ENCODE results near the gene ATXN7L2. TPM values are rescaled to one million over a fixed set of nuclear protein-coding genes. Genes with fewer than 3 reads are reported as not detected.

ATXN7L2 gene
- total RNA-seq, 1 experiment from 2014 or later, result 7.3 TPM

- Mint-ChIP-seq H3K4me3 (ENCODE audit: unreplicated experiment) (no peak overlapping the region), H3K27ac (ENCODE audit: low read depth, unreplicated experiment) (no peak overlapping the region), H3K27me3 (ENCODE audit: insufficient read depth, unreplicated experiment) (peaks cover 52% of the 10 kb centered on the region), H3K36me3 (ENCODE audit: insufficient read depth, unreplicated experiment) (no peaks in the 10 kb centered on the region), H3K4me1 (ENCODE audit: insufficient read depth, unreplicated experiment) (peaks cover 4% of the 10 kb centered on the region), H3K9me3 (ENCODE audit: unreplicated experiment) (no peaks in the 10 kb centered on the region)
- no TSS peak for BruUV-seq (replicated peaks)
- POLR2A ChIA-PET, result interaction anchor here (0.7 kb wide), 1 partner anchor 197 kb away, joined by 3 read pairs; the partner anchor contains the start of gene PSRC1
- intact Hi-C loops (cut with micrococcal nuclease), result no loop called here
- no peak for DNase-seq (ENCODE audit: unreplicated experiment)
- CTCF ChIA-PET, result interaction anchor here (0.6 to 2.8 kb wide), 4 partner anchors 9 to 52 kb away, joined by 3 to 17 read pairs (median 4); no protein-coding TSS in a partner anchor
- TF ChIP-seq, protein P1, sequence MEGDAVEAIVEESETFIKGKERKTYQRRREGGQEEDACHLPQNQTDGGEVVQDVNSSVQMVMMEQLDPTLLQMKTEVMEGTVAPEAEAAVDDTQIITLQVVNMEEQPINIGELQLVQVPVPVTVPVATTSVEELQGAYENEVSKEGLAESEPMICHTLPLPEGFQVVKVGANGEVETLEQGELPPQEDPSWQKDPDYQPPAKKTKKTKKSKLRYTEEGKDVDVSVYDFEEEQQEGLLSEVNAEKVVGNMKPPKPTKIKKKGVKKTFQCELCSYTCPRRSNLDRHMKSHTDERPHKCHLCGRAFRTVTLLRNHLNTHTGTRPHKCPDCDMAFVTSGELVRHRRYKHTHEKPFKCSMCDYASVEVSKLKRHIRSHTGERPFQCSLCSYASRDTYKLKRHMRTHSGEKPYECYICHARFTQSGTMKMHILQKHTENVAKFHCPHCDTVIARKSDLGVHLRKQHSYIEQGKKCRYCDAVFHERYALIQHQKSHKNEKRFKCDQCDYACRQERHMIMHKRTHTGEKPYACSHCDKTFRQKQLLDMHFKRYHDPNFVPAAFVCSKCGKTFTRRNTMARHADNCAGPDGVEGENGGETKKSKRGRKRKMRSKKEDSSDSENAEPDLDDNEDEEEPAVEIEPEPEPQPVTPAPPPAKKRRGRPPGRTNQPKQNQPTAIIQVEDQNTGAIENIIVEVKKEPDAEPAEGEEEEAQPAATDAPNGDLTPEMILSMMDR (IDR thresholded peaks at IDR 0.05; ENCODE audit: unreplicated experiment), result no peak
These were observed 4.4 kb upstream of the ATXN7L2 start for GRCh38 chr1:109479311-109479710.

DNA sequence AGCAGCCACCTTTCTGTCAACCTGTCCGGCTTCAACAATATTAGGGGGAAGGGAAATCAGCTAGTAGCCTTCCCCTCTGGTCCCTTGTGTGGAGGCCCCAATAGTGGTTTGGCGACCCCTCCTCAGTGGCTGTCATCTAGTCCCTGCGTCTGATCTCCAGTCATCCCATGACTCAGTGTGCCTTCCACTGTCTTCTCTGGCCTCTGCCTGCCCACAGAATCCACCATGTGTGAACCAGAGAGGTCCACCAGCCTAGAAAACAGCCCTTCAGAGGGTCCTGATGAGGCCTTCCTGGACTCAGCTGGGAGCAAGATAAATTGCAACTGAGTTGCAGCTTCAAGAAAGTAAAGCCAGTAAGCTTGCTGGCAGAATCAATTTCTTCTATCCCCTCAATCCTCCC lies 3.8 kb upstream of the ATXN7L2 start:
- ChIA-PET CTCF (interaction anchor here (1.5 to 2.8 kb wide), 2 partner anchors 11 to 52 kb away, joined by 5 to 17 read pairs; no protein-coding TSS in a partner anchor), POLR2A (interaction anchor here (0.7 kb wide), 1 partner anchor 197 kb away, joined by 3 read pairs; the partner anchor contains the start of gene PSRC1)
- H3K4me3 Mint-ChIP-seq (ENCODE audit: unreplicated experiment), result no peak overlapping the region
- H3K27ac Mint-ChIP-seq (ENCODE audit: low read depth, unreplicated experiment), result no peak overlapping the region
- H3K27me3 Mint-ChIP-seq (ENCODE audit: insufficient read depth, unreplicated experiment), result peaks cover 46% of the 10 kb centered on the region
- intact Hi-C loops (cut with micrococcal nuclease), result no loop called here
- peaks cover 8% of the 10 kb centered on the region for H3K4me1 Mint-ChIP-seq (ENCODE audit: insufficient read depth, unreplicated experiment)
- TF ChIP-seq, protein P1 (IDR thresholded peaks at IDR 0.05; ENCODE audit: unreplicated experiment), result no peak
- H3K9me3 Mint-ChIP-seq (ENCODE audit: unreplicated experiment), result no peaks in the 10 kb centered on the region
- no TSS peak for BruUV-seq (replicated peaks)
- DNase-seq (ENCODE audit: unreplicated experiment), result no peak
- H3K36me3 Mint-ChIP-seq (ENCODE audit: insufficient read depth, unreplicated experiment), result no peaks in the 10 kb centered on the region

GRCh38 chr1:109481646-109482045 lies 2.1 kb upstream of the ATXN7L2 start:
- Mint-ChIP-seq H3K9me3 (ENCODE audit: unreplicated experiment) (no peaks in the 10 kb centered on the region), H3K36me3 (ENCODE audit: insufficient read depth, unreplicated experiment) (no peaks in the 10 kb centered on the region), H3K4me1 (ENCODE audit: insufficient read depth, unreplicated experiment) (peaks cover 10% of the 10 kb centered on the region), H3K4me3 (ENCODE audit: unreplicated experiment) (no peak overlapping the region), H3K27ac (ENCODE audit: low read depth, unreplicated experiment) (no peak overlapping the region), H3K27me3 (ENCODE audit: insufficient read depth, unreplicated experiment) (peaks cover 31% of the 10 kb centered on the region)
- ChIA-PET POLR2A (interaction anchor here (0.6 to 0.7 kb wide), 2 partner anchors 10 to 13 kb away, joined by 5 to 6 read pairs; no protein-coding TSS in a partner anchor), CTCF (interaction anchor here (0.9 to 40.0 kb wide), 5 partner anchors 9 to 53 kb away, joined by 3 to 1071 read pairs (median 5); partner anchors contain the start of genes CYB561D1 and GPR61)
- no peak for DNase-seq (ENCODE audit: unreplicated experiment)
- TF ChIP-seq, protein P1 (IDR thresholded peaks at IDR 0.05; ENCODE audit: unreplicated experiment), result no peak
- BruUV-seq (replicated peaks), result no TSS peak
- intact Hi-C loops (cut with micrococcal nuclease), result no loop called here

DNA sequence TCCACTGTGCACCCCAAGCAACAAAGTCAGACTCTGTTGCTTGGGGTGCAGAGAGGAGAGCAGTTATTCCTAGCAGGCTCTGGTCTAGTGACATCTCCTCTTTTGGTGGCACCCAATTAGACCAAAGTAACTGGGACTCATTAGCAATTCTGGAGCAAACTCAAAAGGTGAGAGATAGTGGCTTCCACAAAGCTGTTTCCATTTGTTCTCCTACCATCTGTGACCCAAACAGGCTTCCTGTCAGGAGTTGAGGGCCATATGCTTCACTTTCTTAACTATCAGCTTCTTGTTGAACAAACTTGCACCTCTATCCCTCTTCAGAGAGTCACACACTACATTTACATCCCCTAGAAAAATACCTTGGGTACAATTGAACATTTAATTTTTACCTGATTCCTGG lies 1.5 kb upstream of the ATXN7L2 start:
- Mint-ChIP-seq H3K36me3 (ENCODE audit: insufficient read depth, unreplicated experiment) (no peaks in the 10 kb centered on the region), H3K27me3 (ENCODE audit: insufficient read depth, unreplicated experiment) (peaks cover 31% of the 10 kb centered on the region), H3K4me3 (ENCODE audit: unreplicated experiment) (no peak overlapping the region), H3K4me1 (ENCODE audit: insufficient read depth, unreplicated experiment) (peaks cover 10% of the 10 kb centered on the region), H3K9me3 (ENCODE audit: unreplicated experiment) (no peaks in the 10 kb centered on the region), H3K27ac (ENCODE audit: low read depth, unreplicated experiment) (no peak overlapping the region)
- TF ChIP-seq, protein P1 (IDR thresholded peaks at IDR 0.05; ENCODE audit: unreplicated experiment), result no peak
- BruUV-seq (replicated peaks), result no TSS peak
- POLR2A ChIA-PET, result interaction anchor here (0.6 to 2.6 kb wide), 3 partner anchors 11 to 249 kb away, joined by 3 to 14 read pairs (median 6); partner anchors contain the start of gene PSMA5
- intact Hi-C loops (cut with micrococcal nuclease), result no loop called here
- CTCF ChIA-PET, result interaction anchor here (0.5 to 40.0 kb wide), 6 partner anchors 12 to 199 kb away, joined by 3 to 1071 read pairs (median 4); partner anchors contain the start of genes CYB561D1, GPR61 and PSRC1
- DNase-seq (ENCODE audit: unreplicated experiment), result no peak

Data from MCF 10A (cell line).